GM12878 (cell line): Measurements from ENCODE around the gene ANKRD6. TPM values are rescaled to one million over a fixed set of nuclear protein-coding genes. Genes with fewer than 3 reads are reported as not detected.

ENCODE experiments used
- FOXK2 ChIP-seq: fragments of 450-650 bp; IDR thresholded peaks from 2 replicates; pipeline ENCODE4 v1.6.1; 2017; ENCODE audit warnings: mild to moderate bottlenecking, moderate library complexity
- IRF4 ChIP-seq: IDR thresholded peaks from 2 replicates; pipeline ENCODE4 v1.6.1; 2011; ENCODE audit warnings: low read depth, low read length
- MYC ChIP-seq: IDR thresholded peaks from 2 replicates; pipeline ENCODE4 v1.6.1; 2011; ENCODE audit warnings: mild to moderate bottlenecking, low read length, moderate library complexity, inconsistent platforms; ENCODE audit not compliant: insufficient read depth, insufficient replicate concordance, insufficient read length, severe bottlenecking
- NKRF ChIP-seq: fragments of 450-650 bp; conservative IDR thresholded peaks from 2 replicates; pipeline ENCODE4 v1.6.1; 2017; ENCODE audit warnings: mild to moderate bottlenecking, moderate library complexity
- NRF1 ChIP-seq: conservative IDR thresholded peaks from 2 replicates; pipeline ENCODE4 v1.6.1; 2011; ENCODE audit warnings: mild to moderate bottlenecking, low read depth, low read length, improper control_type of control experiment
- PAX5 ChIP-seq: IDR thresholded peaks from 2 replicates; pipeline ENCODE4 v1.6.1; 2011; ENCODE audit warnings: low read depth, low read length, borderline replicate concordance
- PML ChIP-seq: IDR thresholded peaks from 2 replicates; pipeline ENCODE4 v1.6.1; 2012; ENCODE audit warnings: low read length, inconsistent platforms
- RB1 ChIP-seq: fragments of 450-650 bp; formaldehyde crosslinking; IDR thresholded peaks from 2 replicates; pipeline ENCODE4 v1.6.1; 2017; ENCODE audit warnings: mild to moderate bottlenecking, borderline replicate concordance
- TAF1 ChIP-seq: IDR thresholded peaks from 2 replicates; pipeline ENCODE4 v1.6.1; 2011; ENCODE audit warnings: mild to moderate bottlenecking, low read depth, low read length, borderline replicate concordance
- ZBTB11 ChIP-seq: fragments of 450-650 bp; formaldehyde crosslinking; IDR thresholded peaks from 2 replicates; pipeline ENCODE4 v1.5.0; 2022; ENCODE audit warnings: mild to moderate bottlenecking, missing genetic modification characterization
- ZNF217 ChIP-seq: fragments of 450-650 bp; IDR thresholded peaks from 2 replicates; pipeline ENCODE4 v1.6.1; 2017; ENCODE audit warnings: antibody characterized with exemption, mild to moderate bottlenecking
- polyA plus RNA-seq, 11 experiments: library from polyadenylated mRNA; depleted of rRNA in 4 of 11; unstranded in 6 of 11; stranded (reverse) in 5 of 11; fragments of >200 nt; fragmentation: Nextera tagmentation in 4 of 11; fragmentation: Illumina TruSeq in 1 of 11; extraction: Ambion mirVana in 4 of 11; extraction: Trizol in 1 of 11; gene quantifications; 1 replicate in 1 of 11; 2 replicates in 10 of 11; pipeline versions ENCODE4 v1.2.1 to v1.2.3, GENCODE V29; 2011 to 2016; ENCODE audit warnings: inconsistent platforms in 2 of 11, missing spikeins in 2 of 11, low read depth in 1 of 11
- total RNA-seq, 4 experiments: library from RNA; depleted of rRNA in 3 of 4; stranded (reverse); fragments of >200 nt in 3 of 4; fragmentation: Illumina TruSeq in 1 of 4; extraction: Trizol in 1 of 4; gene quantifications; 2 replicates each; pipeline versions ENCODE4 v1.2.1 to v1.2.3, GENCODE V29; 2013 to 2021

The ANKRD6 gene
- total and polyA plus RNA-seq, 10 of the 15 experiments (the other 5 are each of a cell fraction or from before 2014, with no cell fraction given): 0.03 to 0.90 (median 0.38) TPM

GRCh38 chr6:89542081-89542857 lies 109.3 kb downstream of the ANKRD6 start (continued):
- TF ChIP-seq ZBTB11 (CRISPR knock-in tag): no peak
- TF ChIP-seq NKRF: no peak
- no peak for TF ChIP-seq IRF4
- no peak for TF ChIP-seq ZNF217
- no peak for TF ChIP-seq FOXK2
- TF ChIP-seq MYC: no peak
- TF ChIP-seq PML: no peak
- no peak for TF ChIP-seq PAX5
- no peak for TF ChIP-seq TAF1
- TF ChIP-seq NRF1: no peak
- TF ChIP-seq RB1: no peak
